Esophagus muscularis mucosa (tissue), 3 donors: ENCODE data around the gene CNOT8.

Experiments
- CTCF ChIP-seq, 3 experiments: fragments of 200-600 bp in 2 of 3; fragments of 450-650 bp in 1 of 3; sonication (generic) in 2 of 3; IDR thresholded peaks; one replicate each; pipeline ENCODE4 v1.5.1; 2017 to 2019; ENCODE audit warnings: antibody characterized with exemption in 3 of 3, mild to moderate bottlenecking in 2 of 3, moderate library complexity in 1 of 3
- POLR2A ChIP-seq: fragments of 450-650 bp; IDR thresholded peaks from one replicate; pipeline ENCODE4 v1.6.1; 2017; ENCODE audit warnings: antibody characterized with exemption, moderate library complexity, mild to moderate bottlenecking, low read depth
- POLR2AphosphoS5 ChIP-seq, 2 donors: sonication (generic); formaldehyde crosslinking; IDR thresholded peaks; one replicate each; pipeline ENCODE4 v1.6.1; 2017; ENCODE audit warnings: antibody characterized with exemption in 2 of 2

GRCh38 chr5:154831451-154831850 is 27.0 kb upstream of the CNOT8 start:
- TF ChIP-seq CTCF (IDR thresholded peaks at IDR 0.05) (no peak), POLR2A (no peak), POLR2AphosphoS5 (IDR thresholded peaks at IDR 0.05) (no peak)
